ENCODE measurements around the gene DPP9. TPM values are rescaled to one million over a fixed set of nuclear protein-coding genes. Genes with fewer than 3 reads are reported as not detected.
"Not testable (repeated sequence)": the region's sequence is repeated elsewhere in the genome, so short reads cannot be mapped to it uniquely, and the experiment has no call there.

Gene DPP9
- total RNA-seq, 1 experiment from 2014 or later, result 34.8 TPM

GRCh38 chr19:4717966-4718701 is 5.5 kb downstream of the DPP9 start:
- no peak for DNase-seq
- Histone ChIP-seq H3K27ac (ENCODE audit: low read length) (no peak overlapping the region), H3K36me3 (ENCODE audit: insufficient read depth, low read length) (peaks cover 14% of the 10 kb centered on the region), H3K27me3 (ENCODE audit: low read length) (no peaks in the 10 kb centered on the region), H3K9me2 (replicated peaks; ENCODE audit: insufficient read depth, low read length) (no peaks in the 10 kb centered on the region), H3K4me3 (ENCODE audit: low read length) (no peak overlapping the region), H3K4me1 (ENCODE audit: low read length) (peaks cover 13% of the 10 kb centered on the region), H2AFZ (ENCODE audit: low read length) (no peak overlapping the region), H4K20me1 (ENCODE audit: insufficient read depth, low read depth, low read length) (peaks cover 15% of the 10 kb centered on the region), H3K79me2 (ENCODE audit: low read length) (peaks cover 29% of the 10 kb centered on the region), H3K4me2 (ENCODE audit: low read depth, low read length, poor library complexity, severe bottlenecking) (no peak overlapping the region), H3K9ac (ENCODE audit: low read length) (no peak overlapping the region), H3K9me3 (ENCODE audit: low read length) (no peaks in the 10 kb centered on the region)

- Histone ChIP-seq H2AFZ (ENCODE audit: low read length) (no peak overlapping the region), H4K20me1 (ENCODE audit: insufficient read depth, low read depth, low read length) (peaks cover 12% of the 10 kb centered on the region), H3K79me2 (ENCODE audit: low read length) (peaks cover 21% of the 10 kb centered on the region), H3K36me3 (ENCODE audit: insufficient read depth, low read length) (peaks cover 14% of the 10 kb centered on the region), H3K27ac (ENCODE audit: low read length) (no peak overlapping the region), H3K4me3 (ENCODE audit: low read length) (no peak overlapping the region), H3K9me2 (replicated peaks; ENCODE audit: insufficient read depth, low read length) (no peaks in the 10 kb centered on the region), H3K27me3 (ENCODE audit: low read length) (no peaks in the 10 kb centered on the region), H3K9me3 (ENCODE audit: low read length) (no peaks in the 10 kb centered on the region), H3K9ac (ENCODE audit: low read length) (no peak overlapping the region), H3K4me1 (ENCODE audit: low read length) (peaks cover 8% of the 10 kb centered on the region), H3K4me2 (ENCODE audit: low read depth, low read length, poor library complexity, severe bottlenecking) (no peak overlapping the region)
- DNase-seq, result no peak
These were observed 6.3 kb downstream of the DPP9 start for GRCh38 chr19:4717191-4717965.

GRCh38 chr19:4715529-4716221 is 8.0 kb downstream of the DPP9 start:
- Histone ChIP-seq H3K9me2 (replicated peaks; ENCODE audit: insufficient read depth, low read length) (no peaks in the 10 kb centered on the region), H3K79me2 (ENCODE audit: low read length) (peaks cover 4% of the 10 kb centered on the region), H3K4me1 (ENCODE audit: low read length) (no peaks in the 10 kb centered on the region), H3K9me3 (ENCODE audit: low read length) (no peaks in the 10 kb centered on the region), H3K36me3 (ENCODE audit: insufficient read depth, low read length) (peaks cover 12% of the 10 kb centered on the region), H3K27me3 (ENCODE audit: low read length) (no peaks in the 10 kb centered on the region), H3K4me3 (ENCODE audit: low read length) (no peak overlapping the region), H4K20me1 (ENCODE audit: insufficient read depth, low read depth, low read length) (no peaks in the 10 kb centered on the region), H3K4me2 (ENCODE audit: low read depth, low read length, poor library complexity, severe bottlenecking) (no peak overlapping the region), H3K9ac (ENCODE audit: low read length) (no peak overlapping the region), H3K27ac (ENCODE audit: low read length) (no peak overlapping the region), H2AFZ (ENCODE audit: low read length) (no peak overlapping the region)
- DNase-seq, result no peak

- H3K9ac ChIP-seq (ENCODE audit: low read length); H3K4me3 ChIP-seq (ENCODE audit: low read length); H3K27me3 ChIP-seq (ENCODE audit: low read length); H3K9me3 ChIP-seq (ENCODE audit: low read length); H3K4me2 ChIP-seq (ENCODE audit: low read depth, low read length, poor library complexity, severe bottlenecking); DNase-seq; H3K79me2 ChIP-seq (ENCODE audit: low read length); H3K9me2 ChIP-seq (replicated peaks; ENCODE audit: insufficient read depth, low read length); H3K27ac ChIP-seq (ENCODE audit: low read length); H2AFZ ChIP-seq (ENCODE audit: low read length); H4K20me1 ChIP-seq (ENCODE audit: insufficient read depth, low read depth, low read length); H3K4me1 ChIP-seq (ENCODE audit: low read length): not testable (repeated sequence)
- H3K36me3 ChIP-seq (ENCODE audit: insufficient read depth, low read length), result peaks cover 10% of the 10 kb centered on the region; the same call in 1 of the 2 replicates
These were observed 8.5 kb downstream of the DPP9 start for GRCh38 chr19:4715178-4715528.

- no peak overlapping the region for H3K9ac ChIP-seq (ENCODE audit: low read length)
- no peaks in the 10 kb centered on the region for H3K27me3 ChIP-seq (ENCODE audit: low read length)
- no peaks in the 10 kb centered on the region for H3K79me2 ChIP-seq (ENCODE audit: low read length)
- H3K27ac ChIP-seq (ENCODE audit: low read length), result no peak overlapping the region
- H3K4me1 ChIP-seq (ENCODE audit: low read length), result no peaks in the 10 kb centered on the region
- no peaks in the 10 kb centered on the region for H3K9me2 ChIP-seq (replicated peaks; ENCODE audit: insufficient read depth, low read length)
- H2AFZ ChIP-seq (ENCODE audit: low read length), result no peak overlapping the region
- DNase-seq, result no peak
- H3K4me3 ChIP-seq (ENCODE audit: low read length), result no peak overlapping the region
- H3K9me3 ChIP-seq (ENCODE audit: low read length), result no peaks in the 10 kb centered on the region
- H4K20me1 ChIP-seq (ENCODE audit: insufficient read depth, low read depth, low read length), result no peaks in the 10 kb centered on the region
- H3K36me3 ChIP-seq (ENCODE audit: insufficient read depth, low read length), result peaks cover 10% of the 10 kb centered on the region; the same call in 1 of the 2 replicates
- no peak overlapping the region for H3K4me2 ChIP-seq (ENCODE audit: low read depth, low read length, poor library complexity, severe bottlenecking)
These were observed 9.6 kb downstream of the DPP9 start for GRCh38 chr19:4714016-4714415.

- no peak for DNase-seq
- Histone ChIP-seq H3K9ac (ENCODE audit: low read length) (no peak overlapping the region), H3K27me3 (ENCODE audit: low read length) (no peaks in the 10 kb centered on the region), H2AFZ (ENCODE audit: low read length) (no peak overlapping the region), H3K4me3 (ENCODE audit: low read length) (no peak overlapping the region), H3K27ac (ENCODE audit: low read length) (no peak overlapping the region), H3K9me3 (ENCODE audit: low read length) (no peaks in the 10 kb centered on the region), H3K36me3 (ENCODE audit: insufficient read depth, low read length) (peaks cover 5% of the 10 kb centered on the region; the same call in 1 of the 2 replicates), H3K79me2 (ENCODE audit: low read length) (no peaks in the 10 kb centered on the region), H3K4me2 (ENCODE audit: low read depth, low read length, poor library complexity, severe bottlenecking) (no peak overlapping the region), H4K20me1 (ENCODE audit: insufficient read depth, low read depth, low read length) (no peaks in the 10 kb centered on the region), H3K4me1 (ENCODE audit: low read length) (no peaks in the 10 kb centered on the region), H3K9me2 (replicated peaks; ENCODE audit: insufficient read depth, low read length) (no peaks in the 10 kb centered on the region)
These were observed 10.2 kb downstream of the DPP9 start for GRCh38 chr19:4713384-4713951.

GRCh38 chr19:4712771-4713170 is 10.9 kb downstream of the DPP9 start:
- H2AFZ ChIP-seq (ENCODE audit: low read length), result no peak overlapping the region
- H3K36me3 ChIP-seq (ENCODE audit: insufficient read depth, low read length), result peaks cover 5% of the 10 kb centered on the region; the same call in 1 of the 2 replicates
- no peaks in the 10 kb centered on the region for H3K79me2 ChIP-seq (ENCODE audit: low read length)
- H3K4me2 ChIP-seq (ENCODE audit: low read depth, low read length, poor library complexity, severe bottlenecking), result no peak overlapping the region
- H3K9me3 ChIP-seq (ENCODE audit: low read length), result no peaks in the 10 kb centered on the region
- no peaks in the 10 kb centered on the region for H3K27me3 ChIP-seq (ENCODE audit: low read length)
- no peak for DNase-seq
- H4K20me1 ChIP-seq (ENCODE audit: insufficient read depth, low read depth, low read length), result no peaks in the 10 kb centered on the region
- no peaks in the 10 kb centered on the region for H3K9me2 ChIP-seq (replicated peaks; ENCODE audit: insufficient read depth, low read length)
- H3K4me3 ChIP-seq (ENCODE audit: low read length), result no peak overlapping the region
- no peak overlapping the region for H3K9ac ChIP-seq (ENCODE audit: low read length)
- H3K4me1 ChIP-seq (ENCODE audit: low read length), result no peaks in the 10 kb centered on the region
- no peak overlapping the region for H3K27ac ChIP-seq (ENCODE audit: low read length)

GRCh38 chr19:4711211-4711610 is 12.4 kb downstream of the DPP9 start:
- Histone ChIP-seq H3K4me3 (ENCODE audit: low read length) (no peak overlapping the region), H3K9me2 (replicated peaks; ENCODE audit: insufficient read depth, low read length) (no peaks in the 10 kb centered on the region), H3K9ac (ENCODE audit: low read length) (no peak overlapping the region), H3K4me1 (ENCODE audit: low read length) (no peaks in the 10 kb centered on the region), H2AFZ (ENCODE audit: low read length) (no peak overlapping the region), H3K9me3 (ENCODE audit: low read length) (no peaks in the 10 kb centered on the region), H3K27ac (ENCODE audit: low read length) (no peak overlapping the region), H4K20me1 (ENCODE audit: insufficient read depth, low read depth, low read length) (no peaks in the 10 kb centered on the region), H3K36me3 (ENCODE audit: insufficient read depth, low read length) (peaks cover 5% of the 10 kb centered on the region; the same call in 1 of the 2 replicates), H3K79me2 (ENCODE audit: low read length) (no peaks in the 10 kb centered on the region), H3K4me2 (ENCODE audit: low read depth, low read length, poor library complexity, severe bottlenecking) (no peak overlapping the region), H3K27me3 (ENCODE audit: low read length) (no peaks in the 10 kb centered on the region)
- DNase-seq, result no peak
